Neutrophil (primary cell): ENCODE results near the gene TMEM236.

ENCODE experiments used
- H3K27ac ChIP-seq: fragments of 200-600 bp; sonication (generic); 2 replicates; pipeline ENCODE4 v1.5.1; 2016; ENCODE audit warnings: mild to moderate bottlenecking, moderate library complexity
- H3K27me3 ChIP-seq: fragments of 200-600 bp; sonication (generic); 2 replicates; pipeline ENCODE4 v1.6.0; 2016; ENCODE audit warnings: mild to moderate bottlenecking
- H3K36me3 ChIP-seq: fragments of 200-600 bp; sonication (generic); 2 replicates; pipeline ENCODE4 v1.5.1; 2017
- H3K4me1 ChIP-seq, 2 experiments: fragments of 200-600 bp in 1 of 2; sonication (generic) in 1 of 2; 1 replicate in 1 of 2; 2 replicates in 1 of 2; pipeline versions ENCODE4 v1.5.1 to v1.6.1; 2013 to 2016; ENCODE audit warnings: low read depth in 1 of 2, low read length in 1 of 2, mild to moderate bottlenecking in 1 of 2, moderate library complexity in 1 of 2; ENCODE audit not compliant: control insufficient read depth in 1 of 2, insufficient read depth in 1 of 2
- H3K4me3 ChIP-seq, 2 experiments: fragments of 200-600 bp in 1 of 2; sonication (generic) in 1 of 2; 1 replicate in 1 of 2; 2 replicates in 1 of 2; pipeline ENCODE4 v1.5.1; 2013 to 2016; ENCODE audit warnings: low read depth in 1 of 2, low read length in 1 of 2, mild to moderate bottlenecking in 1 of 2, moderate library complexity in 1 of 2
- H3K9me3 ChIP-seq: fragments of 200-600 bp; sonication (generic); 2 replicates; pipeline ENCODE4 v1.5.1; 2016
- CTCF ChIP-seq: fragments of 200-600 bp; sonication (generic); IDR thresholded peaks from 2 replicates; pipeline ENCODE4 v1.5.1; 2016; ENCODE audit warnings: antibody characterized with exemption

The TMEM236 gene

DNA sequence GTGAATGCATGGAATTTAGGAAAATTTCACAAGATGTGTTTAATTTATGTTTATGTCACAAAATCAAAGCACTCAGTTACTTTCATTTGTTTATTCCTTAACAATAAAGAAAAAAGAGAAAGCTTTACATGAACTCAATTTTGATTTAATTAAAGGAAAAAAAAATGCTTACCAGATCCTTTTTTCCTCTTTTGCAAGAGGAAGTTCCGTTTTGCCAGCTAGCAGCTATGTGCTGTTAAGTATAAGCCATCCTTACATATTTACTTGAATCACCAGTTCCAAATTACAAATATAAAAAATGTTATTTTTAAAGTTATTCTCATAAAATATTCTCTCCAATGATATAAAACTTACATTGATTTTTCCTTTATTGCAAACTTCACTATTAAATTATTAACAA lies 69.9 kb downstream of the TMEM236 start:
- H3K27ac ChIP-seq = no peak overlapping the region
- no peak overlapping the region for H3K4me3 ChIP-seq
- no peaks in the 10 kb centered on the region for H3K36me3 ChIP-seq
- H3K27me3 ChIP-seq = no peaks in the 10 kb centered on the region
- H3K9me3 ChIP-seq = no peaks in the 10 kb centered on the region
- no peak for TF ChIP-seq CTCF
- H3K4me1 ChIP-seq = no peaks in the 10 kb centered on the region

DNA sequence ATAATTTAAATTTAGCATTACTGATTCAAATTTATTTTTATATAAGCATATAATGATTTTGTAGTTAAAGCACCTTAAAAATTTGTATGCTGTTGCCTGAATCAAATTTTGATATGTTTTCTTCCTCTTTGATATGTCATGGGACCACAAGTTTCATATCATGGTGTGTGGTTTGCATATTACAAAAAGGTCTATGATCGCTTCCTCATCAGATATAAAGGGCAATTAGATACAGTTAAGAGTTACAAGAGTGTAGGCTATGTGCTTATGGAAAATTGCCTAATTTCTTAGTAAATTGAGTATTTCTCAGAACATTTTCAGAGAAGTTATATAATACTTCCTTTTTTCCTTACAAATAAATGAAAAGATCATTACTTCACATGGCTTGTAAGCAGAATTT lies 79.3 kb downstream of the TMEM236 start:
- no peak overlapping the region for H3K4me3 ChIP-seq
- H3K4me1 ChIP-seq = no peaks in the 10 kb centered on the region
- H3K9me3 ChIP-seq = no peaks in the 10 kb centered on the region
- no peak for TF ChIP-seq CTCF
- no peak overlapping the region for H3K27ac ChIP-seq
- H3K27me3 ChIP-seq = peaks cover 15% of the 10 kb centered on the region
- H3K36me3 ChIP-seq = no peaks in the 10 kb centered on the region

DNA sequence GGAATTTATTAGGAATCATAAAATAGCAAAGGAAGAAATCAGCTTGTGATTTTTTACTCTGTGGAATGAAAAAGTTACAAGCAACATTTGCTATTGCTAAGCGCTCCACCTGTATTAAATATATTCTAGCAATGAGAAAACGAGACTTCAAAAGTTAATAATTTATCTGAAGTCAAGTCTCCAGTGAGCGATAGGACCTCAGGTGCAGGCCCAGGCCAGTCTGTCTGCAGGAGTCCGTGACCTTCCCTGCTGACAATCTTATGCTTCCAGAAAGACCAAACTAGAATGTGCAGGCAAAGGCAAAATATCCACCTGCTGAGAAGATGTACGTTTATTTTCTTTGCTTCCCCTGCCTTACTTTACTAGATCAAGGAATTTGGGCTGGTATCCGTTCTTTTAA lies 79.9 kb downstream of the TMEM236 start:
- Histone ChIP-seq H3K36me3 (no peaks in the 10 kb centered on the region), H3K27ac (no peak overlapping the region), H3K4me3 (no peak overlapping the region), H3K9me3 (no peaks in the 10 kb centered on the region), H3K4me1 (no peaks in the 10 kb centered on the region), H3K27me3 (peaks cover 17% of the 10 kb centered on the region)
- no peak for TF ChIP-seq CTCF

DNA sequence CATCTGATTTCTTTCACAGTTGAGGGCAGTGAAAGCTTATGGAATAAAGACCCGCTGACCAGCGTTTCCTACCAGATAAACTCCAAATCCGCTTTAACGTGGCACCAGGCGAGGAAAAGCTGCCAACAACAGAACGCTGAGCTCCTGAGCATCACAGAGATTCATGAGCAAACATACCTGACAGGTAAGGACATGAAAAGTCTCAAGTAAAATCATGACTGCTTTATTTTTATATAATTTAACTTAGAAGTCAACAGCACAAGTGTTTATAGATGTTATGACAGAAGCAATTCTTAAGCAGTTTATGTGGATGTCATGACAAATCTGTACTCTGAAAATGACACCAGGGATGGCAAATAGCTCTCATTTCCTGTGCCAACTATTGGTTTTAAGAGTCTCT lies 81.7 kb downstream of the TMEM236 start:
- H3K9me3 ChIP-seq = no peaks in the 10 kb centered on the region
- no peak overlapping the region for H3K27ac ChIP-seq
- no peaks in the 10 kb centered on the region for H3K36me3 ChIP-seq
- TF ChIP-seq CTCF = no peak
- peaks cover 32% of the 10 kb centered on the region for H3K27me3 ChIP-seq
- H3K4me1 ChIP-seq = no peaks in the 10 kb centered on the region
- no peak overlapping the region for H3K4me3 ChIP-seq

DNA sequence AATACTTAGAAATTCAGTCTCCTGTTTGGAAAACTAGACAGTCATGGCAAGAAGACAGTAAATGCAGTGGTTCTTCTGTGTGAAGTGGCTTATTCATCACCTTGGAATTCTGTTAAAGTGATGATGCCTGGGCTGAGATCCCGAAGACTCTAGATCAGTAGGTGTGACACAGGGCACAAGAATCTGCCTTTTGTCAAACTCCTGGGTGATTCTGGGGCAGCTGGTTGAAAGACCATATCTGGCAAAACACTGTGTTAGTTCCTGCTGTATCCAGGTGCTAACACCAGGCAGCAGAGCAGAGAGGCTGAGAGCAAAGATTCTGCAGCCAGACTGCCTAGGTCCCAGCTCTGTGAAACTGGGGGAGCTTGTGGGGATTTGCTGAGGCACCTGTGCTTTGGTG lies 83.7 kb downstream of the TMEM236 start:
- no peak overlapping the region for H3K27ac ChIP-seq
- H3K27me3 ChIP-seq = peaks cover 32% of the 10 kb centered on the region
- no peaks in the 10 kb centered on the region for H3K9me3 ChIP-seq
- no peaks in the 10 kb centered on the region for H3K36me3 ChIP-seq
- no peak overlapping the region for H3K4me3 ChIP-seq
- no peaks in the 10 kb centered on the region for H3K4me1 ChIP-seq
- TF ChIP-seq CTCF = no peak

DNA sequence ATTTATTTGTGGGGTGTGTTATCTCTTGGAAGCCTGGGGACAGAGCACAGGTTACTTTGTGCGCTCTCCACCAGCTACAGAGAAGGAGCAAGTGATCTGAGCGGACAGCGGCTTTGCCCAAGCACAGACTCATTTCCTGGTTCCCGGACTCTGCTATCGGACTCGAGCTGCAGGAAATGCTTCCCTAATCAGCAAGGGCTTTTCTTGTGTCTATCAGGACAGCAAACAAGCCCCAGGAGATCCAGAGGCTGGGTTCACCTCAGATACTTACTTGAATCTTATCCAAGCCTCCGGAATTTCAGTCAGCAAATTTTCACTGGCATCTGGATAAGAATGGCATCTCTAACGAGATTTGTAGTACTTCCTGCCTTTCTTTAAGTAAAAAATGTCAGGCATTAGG lies 84.9 kb downstream of the TMEM236 start:
- H3K9me3 ChIP-seq = no peaks in the 10 kb centered on the region
- peaks cover 32% of the 10 kb centered on the region for H3K27me3 ChIP-seq
- TF ChIP-seq CTCF = no peak
- no peak overlapping the region for H3K27ac ChIP-seq
- no peak overlapping the region for H3K4me3 ChIP-seq
- H3K36me3 ChIP-seq = no peaks in the 10 kb centered on the region
- H3K4me1 ChIP-seq = no peaks in the 10 kb centered on the region
